GM19438 (cell line): Measurements from ENCODE around the gene LRRC51.

Source experiments
- ATAC-seq: cut with Tn5 transposase; IDR thresholded peaks from one replicate; pipeline ENCODE4 v1.9.1; 2021; ENCODE audit warnings: low read depth; ENCODE audit not compliant: unreplicated experiment

Gene LRRC51

DNA sequence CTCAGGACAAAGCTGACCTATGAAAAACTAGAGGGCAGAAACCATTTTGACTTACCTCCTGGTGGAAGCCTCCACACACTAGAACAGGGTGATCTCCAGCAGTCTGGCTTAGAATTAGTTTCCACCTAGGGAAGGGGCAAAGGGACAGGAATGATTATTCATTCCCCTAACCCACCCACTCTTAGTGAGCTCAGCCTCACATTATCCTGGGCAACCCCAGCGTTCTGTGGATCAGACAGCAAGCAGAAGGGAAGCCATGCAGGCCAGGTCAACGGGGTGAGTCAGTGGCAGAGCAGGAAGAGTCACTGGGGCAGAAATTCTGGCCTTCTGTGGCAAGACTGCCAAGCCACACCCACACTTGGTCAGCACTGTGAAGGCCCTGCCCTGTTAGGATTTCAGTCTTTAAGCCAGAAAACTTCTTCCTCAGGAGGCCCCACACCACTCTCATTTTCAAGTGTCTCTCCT is 10.8 kb upstream of the LRRC51 start:
- no peak for ATAC-seq

DNA sequence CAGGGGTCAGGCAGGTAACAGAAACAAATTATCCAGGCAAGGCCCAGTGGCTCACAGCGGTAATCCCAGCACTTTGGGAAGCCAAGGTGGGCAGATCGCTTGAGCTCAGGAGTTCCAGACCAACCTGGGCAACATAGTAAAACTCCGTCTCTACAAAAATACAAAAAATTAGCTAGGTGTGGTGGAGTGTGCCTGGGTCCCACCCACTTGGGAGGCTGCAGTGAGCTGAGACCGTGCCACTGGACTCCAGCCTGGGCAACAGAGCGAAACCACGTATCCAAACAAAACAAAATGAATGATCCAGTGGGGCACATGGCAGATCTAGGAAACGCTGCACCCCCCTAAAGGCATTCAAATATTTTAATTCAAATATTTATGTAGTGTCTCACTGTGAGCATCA is 10.2 kb upstream of the LRRC51 start:
- no peak for ATAC-seq

DNA sequence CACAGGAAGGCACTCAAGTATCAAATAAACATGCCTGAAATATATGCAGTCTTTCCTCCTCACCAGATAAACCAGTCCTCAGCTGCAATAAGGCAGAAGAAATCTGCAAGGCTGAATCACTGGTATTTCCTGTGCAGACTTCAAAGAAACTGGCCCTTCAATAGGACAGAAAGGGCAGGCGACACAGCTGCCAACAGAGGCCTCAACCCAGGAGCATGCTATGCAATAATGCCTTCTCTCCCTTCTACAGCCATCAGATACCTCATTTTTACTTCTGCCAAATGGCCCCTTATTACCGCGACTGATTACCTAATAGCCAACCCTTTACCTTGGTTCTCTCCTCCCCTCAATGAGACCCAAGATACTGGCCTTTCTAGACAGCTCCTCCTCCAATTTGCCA is 8.3 kb upstream of the LRRC51 start:
- ATAC-seq, result no peak

DNA sequence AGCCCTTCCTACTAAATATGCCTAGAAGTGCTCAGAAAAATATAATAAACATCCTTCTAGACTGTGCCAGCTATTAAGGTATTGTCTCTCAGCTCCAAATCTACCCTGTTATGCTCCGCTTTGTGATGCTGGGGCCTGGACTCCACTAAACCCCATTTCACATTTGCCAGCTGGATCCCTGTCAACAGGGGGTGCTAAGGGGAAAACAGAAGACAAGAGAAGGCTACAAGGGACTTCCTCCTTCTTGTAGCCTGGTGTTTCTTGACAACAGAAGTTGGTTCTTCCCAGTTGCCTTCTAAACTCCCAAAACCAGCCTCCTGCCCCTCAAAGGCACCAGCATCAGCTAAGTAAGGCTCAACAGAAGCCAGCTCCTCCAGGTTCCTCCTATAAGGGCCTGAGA is 5.5 kb upstream of the LRRC51 start:
- ATAC-seq, result no peak

DNA sequence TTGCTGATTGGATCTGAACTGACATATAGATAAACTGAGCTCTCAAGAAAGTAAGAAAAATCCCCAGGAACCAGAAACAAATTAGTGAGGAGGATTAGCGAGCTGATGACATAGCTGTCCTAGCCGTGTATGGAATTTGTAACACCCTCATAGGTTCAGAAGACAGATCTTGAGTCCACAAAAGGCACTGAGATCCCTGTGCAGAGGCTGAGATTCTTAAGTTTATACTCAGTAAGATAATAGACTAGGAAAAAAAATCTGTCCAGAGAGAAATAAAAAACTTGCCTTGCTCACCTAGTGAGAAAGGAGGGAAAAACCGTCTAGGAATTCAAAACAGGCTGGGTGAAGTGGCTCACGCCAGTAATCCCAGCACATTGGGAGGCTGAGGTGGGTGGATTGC is 4.9 kb upstream of the LRRC51 start:
- no peak for ATAC-seq

DNA sequence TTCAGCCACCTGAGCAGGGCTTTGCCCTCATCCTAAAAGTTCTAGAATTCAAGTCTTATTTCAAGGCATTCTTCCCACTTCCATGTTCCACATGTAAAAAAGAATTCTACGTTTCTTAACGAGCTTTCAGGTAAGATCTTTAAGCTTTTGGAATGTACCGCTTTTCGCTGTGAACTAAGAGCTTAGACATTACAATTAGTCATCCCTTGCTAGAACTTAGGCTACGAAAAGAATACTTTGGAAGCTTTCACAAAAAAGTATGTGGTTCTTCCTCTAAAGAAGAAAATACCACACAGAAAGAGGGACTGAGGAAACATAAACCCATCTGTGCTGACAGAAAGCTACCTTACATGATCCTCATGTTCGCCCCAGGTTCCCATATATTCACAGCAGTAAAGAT is 2.2 kb upstream of the LRRC51 start:
- no peak for ATAC-seq

DNA sequence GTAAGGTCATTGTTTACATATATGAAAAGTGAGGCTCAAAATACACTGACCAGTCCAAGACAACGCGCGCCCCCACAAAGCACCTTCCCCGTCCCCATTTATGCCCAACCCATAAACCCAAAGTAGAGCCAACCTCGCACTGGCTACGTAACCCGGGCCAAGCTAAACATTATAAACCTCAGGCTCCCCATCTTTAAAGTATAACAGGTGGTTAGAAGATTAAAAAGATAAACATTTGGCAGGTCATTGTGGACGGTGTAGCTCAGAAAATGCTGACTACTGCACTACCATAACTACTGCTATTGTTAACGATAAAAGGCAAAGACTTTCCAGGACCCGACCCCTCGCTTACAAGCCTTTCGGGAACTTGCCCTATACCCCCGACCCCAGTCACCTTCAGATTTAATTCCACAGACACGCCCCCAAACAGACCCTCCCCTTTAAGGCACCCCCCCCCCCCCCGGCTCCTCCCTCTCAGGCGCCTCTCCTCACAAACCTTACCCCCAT is 778 bp upstream of the LRRC51 start:
- ATAC-seq, result no peak

DNA sequence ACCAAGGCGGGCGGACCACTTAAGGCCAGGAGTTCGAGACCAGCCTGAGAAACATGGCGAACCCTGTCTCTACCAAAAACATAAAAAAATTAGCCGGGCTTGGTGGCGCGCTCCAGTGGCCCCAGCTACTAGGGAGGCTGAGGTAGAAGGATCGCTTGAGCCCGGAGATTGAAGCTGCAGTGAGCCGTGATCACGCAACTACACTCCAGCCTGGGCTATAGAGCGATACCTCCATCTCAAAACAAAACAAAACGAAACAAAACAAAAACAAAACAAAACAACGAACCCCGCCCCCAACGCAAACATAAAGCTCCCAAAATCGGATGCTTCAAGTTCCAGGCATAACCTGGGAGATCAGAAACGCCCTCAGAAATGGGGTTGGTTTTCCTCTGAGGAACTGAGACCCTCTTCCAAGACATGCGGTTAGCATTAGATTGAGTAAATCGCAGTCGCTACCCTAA is 564 bp downstream of the LRRC51 start:
- ATAC-seq, result no peak

DNA sequence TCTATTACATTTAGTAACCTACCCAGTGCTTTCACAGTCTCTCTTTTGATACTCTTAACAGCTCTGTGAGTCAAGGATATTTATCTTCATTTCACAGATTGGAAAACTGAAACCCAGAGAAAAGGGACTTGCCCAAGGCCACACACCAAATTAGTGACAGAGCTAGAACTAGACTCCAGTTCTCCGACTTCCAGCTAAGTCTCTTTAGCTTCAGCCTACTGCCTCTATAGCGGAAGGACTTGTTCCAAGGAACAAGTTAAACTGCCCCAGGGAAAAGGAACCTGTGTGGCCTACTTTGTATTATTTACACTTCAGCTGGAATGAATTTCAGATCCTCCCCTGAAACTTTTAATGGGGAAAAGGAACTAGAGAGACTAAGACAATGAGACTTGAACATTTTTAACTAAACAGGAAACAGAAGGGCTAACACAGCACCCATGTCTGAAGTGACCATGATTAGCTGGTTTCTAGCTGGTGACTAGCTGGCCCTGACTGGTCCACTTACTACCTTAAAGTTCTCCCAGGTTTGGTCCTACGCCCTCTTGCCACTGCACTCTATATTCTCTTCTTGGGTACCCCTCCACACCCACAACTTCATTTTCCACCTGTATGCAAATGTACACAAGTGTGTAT is 1.3 kb downstream of the LRRC51 start:
- no peak for ATAC-seq

DNA sequence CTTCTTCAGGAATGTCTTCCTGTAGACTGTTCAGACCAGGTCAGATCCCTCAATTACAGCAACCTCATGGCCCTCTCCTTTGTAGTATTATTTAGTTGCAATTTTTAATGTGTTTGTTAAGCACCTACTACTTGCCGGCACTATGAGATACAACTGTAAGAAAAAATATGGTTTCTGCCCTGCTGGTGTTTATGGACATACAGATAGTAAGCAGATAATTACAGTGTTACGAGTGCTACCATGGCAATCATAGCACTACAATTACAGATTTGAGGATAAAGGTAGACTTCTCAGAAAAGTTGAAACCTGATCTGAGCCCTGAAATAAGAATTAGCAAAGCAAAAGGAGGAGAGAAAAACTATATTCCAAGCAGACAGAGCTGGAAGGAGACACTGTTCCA is 2.8 kb downstream of the LRRC51 start:
- no peak for ATAC-seq

DNA sequence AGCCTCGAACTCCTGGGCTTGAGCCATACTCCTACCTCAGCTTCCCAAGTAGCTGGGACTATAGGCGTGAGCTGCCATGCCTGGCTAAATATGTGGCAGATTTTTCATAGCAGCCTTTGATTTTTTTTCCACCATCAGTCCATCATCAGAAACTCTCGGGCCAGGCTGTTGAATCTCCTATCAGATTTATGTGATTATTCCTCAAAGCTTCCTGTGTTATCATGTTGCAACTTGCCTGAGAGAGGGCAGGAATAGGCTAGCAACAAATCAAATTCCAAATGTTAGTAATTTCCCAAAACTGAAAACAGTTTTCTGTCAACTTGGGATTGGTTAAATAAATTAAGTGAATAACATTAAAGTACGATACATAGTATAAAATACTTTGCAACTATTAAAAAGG is 3.4 kb downstream of the LRRC51 start:
- ATAC-seq, result no peak

DNA sequence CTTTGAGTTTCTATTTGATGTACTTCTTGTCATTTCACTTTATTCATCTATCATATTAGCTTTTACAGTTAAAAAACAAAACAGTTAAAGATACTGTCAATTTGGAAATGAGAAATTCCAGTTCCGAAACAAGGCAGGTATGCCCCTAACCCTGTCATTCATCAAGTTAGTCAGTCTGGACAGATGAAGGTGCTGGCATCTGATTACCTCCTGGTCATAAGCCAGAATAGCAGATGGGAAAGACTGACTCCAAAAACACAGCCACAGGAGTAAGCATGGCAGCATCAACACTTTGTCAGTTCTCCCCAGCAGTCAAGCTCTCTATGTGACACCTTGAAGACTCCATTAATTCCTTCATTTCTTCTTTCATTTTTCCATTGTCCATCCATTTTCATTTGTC is 4.3 kb downstream of the LRRC51 start:
- no peak for ATAC-seq

DNA sequence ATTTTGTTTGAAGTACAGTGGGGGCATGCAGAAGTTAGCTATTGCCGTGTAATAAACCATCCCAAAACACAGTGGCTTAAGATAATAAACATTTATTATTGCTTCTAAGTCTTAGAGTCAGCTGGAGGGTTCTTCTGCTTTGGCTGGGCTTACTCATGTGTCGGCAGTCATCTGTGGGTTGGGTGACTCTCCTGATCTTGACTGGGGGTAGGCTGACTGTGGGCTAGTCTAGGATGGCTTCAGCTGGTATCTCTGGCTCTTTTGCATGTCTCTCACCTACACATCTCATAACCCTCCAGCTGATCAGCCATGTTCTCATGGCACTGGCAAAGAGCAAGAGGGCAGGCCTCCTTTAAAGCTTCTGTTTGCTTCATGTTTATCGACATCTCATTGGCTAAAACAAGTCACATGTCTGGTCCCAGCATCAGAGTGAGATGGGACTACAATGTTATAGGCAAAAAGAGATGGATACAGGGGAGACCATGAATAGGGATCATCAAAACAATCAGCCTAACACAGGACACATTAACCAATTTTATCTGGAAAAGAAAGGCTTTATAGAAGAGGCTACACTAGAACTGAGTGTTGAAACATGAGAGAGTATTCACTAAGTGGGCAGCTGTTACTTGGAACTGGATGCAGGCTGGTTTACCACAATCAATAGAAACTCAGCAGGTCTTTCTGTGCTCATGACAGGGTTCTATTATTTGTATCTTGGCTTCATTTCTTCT is 5.1 kb downstream of the LRRC51 start:
- no peak for ATAC-seq

DNA sequence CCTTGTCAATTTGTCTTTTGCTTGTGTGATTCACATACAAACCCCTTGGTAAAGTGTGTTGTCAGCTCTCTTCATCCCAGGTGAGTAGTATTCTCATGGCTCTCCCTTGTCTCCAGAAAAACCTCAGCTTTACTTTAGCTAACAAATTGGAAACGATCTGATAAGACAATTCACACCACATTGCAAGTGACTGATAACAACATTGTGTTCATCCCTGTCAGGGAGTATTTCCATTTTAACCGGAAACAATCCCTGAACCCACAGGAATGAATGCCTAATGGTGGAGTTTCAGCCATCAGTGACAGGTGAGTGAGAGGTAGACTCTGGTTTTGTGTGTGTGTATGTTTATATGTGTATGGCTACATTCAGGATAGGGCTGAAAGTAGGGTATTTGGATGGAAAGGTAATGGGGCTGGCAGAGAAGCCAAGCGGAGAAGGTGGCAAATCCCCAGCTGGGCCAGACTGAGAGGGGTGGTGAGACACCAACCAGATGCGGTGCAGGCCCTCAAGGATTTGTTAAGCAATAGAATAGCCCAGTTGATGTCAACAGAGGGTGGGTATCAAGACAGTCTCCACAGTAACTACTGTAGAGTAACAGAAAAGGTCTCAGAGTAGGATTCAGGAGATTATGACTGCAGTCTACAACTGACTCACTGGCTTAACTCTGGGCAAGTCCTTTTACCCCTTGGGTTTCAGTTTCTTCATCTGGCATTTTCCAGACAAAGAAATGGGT is 7.6 kb downstream of the LRRC51 start:
- ATAC-seq, result no peak

DNA sequence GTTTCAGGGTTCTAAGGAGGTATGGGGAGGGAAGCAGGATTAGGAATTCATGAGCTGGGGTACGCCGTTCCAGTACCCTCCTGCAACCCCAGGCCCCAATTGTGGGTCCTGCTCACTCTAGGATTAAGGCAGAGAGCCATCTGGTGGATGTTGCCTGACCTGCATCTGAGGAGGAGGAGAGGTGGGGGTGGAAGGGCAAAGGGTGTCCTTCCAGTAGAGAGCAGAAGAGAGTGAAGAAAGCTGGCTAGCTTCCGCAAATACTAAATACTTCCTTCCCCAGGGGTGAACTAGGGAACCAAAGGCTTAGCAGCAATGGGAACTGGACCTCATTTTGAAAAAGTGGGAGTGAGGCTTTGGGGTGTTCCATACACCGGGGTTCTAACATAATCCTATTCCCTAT is 10.6 kb downstream of the LRRC51 start:
- peak; percentile 55 for ATAC-seq

DNA sequence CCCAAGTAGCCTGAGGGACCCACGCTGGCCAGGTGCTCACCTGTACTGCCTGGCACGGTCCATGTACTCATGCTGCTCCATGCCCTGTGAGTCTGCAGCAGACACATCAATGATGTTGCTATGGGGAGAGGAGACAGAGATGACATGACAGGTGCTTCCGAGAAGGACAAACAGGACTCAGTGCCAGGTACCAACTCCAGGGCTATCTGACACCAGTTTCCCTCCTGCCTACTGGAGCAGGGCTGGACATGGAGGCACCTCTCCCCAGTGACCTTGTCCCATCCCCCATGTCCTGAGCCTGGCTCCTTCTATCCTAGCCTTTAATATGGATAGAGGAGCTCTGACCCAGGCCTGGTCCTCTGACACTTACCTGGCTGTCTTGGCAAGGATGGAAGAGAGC is 18.1 kb downstream of the LRRC51 start:
- ATAC-seq, result no peak

DNA sequence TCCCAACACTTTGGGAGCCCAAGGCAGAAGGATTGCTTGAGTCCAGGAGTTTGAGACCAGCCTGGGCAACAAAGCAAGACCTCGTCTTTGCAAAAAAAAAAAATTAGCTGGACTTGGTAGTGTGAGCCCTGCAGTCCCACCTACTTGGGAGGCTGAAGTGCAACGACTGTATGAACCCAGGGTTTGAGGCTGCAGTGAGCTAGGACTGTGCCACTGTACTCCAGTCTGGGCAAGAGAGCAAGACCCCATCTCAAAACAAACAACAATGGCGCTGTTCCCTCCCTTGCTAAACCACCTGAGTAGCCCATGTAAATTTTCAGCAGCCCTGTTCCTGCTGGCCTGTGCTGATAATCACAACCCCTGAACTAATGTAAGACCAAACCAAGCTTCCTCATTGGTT is 19.4 kb downstream of the LRRC51 start:
- ATAC-seq, result no peak

DNA sequence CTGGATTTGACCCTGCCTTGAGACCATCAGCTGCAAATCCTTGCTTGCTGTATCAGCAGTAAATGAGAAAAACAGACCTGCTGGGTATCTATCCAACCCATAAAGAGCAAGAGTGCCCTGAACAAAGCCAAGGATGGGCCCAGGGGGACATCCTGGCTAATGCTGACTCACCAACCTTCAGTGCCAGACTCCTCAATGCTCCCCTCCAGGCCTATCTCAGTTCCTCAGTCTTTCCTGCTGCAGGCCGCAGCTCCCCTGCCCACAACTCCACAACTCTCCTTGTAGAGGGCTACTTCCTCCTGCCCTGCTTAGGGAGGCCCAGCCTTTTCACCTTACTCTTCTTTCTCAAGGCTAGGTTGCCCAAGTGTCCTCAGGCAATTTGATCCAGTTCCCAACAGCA is 19.8 kb downstream of the LRRC51 start:
- ATAC-seq, result no peak

DNA sequence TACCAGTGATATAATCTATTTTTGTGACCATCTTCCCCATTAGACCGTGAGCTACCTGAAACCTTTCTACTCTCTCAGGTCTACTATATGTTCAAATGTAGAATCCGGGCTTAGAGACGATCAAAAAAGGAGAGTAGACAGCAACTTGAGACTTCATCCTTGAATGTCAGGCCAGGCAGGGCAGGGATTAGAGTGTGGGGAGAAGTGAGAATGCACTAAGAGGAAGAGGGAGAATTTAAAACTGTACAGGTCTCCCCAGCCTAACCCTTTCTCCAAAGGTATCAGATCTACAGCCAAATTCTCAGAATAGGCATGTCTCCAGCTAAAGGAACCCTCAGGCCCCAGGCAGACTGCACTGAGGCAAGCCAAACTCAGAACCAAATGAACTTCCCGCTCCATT is 21.5 kb downstream of the LRRC51 start:
- no peak for ATAC-seq

DNA sequence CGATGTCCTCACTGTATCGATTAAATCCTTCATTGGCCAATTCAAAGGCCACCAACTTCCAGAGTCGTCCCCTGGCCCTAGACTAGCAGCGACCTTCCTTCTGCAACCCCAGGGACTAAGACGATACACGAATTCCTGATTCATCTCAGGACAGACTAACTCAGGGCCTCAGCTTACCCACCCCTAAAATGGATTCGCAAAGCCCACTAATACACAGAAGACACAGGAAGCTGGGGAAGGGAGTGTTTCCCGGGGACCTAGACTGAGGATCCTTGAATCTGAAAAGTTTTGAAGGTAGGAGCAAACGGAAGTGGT is 21.9 kb downstream of the LRRC51 start:
- no peak for ATAC-seq

DNA sequence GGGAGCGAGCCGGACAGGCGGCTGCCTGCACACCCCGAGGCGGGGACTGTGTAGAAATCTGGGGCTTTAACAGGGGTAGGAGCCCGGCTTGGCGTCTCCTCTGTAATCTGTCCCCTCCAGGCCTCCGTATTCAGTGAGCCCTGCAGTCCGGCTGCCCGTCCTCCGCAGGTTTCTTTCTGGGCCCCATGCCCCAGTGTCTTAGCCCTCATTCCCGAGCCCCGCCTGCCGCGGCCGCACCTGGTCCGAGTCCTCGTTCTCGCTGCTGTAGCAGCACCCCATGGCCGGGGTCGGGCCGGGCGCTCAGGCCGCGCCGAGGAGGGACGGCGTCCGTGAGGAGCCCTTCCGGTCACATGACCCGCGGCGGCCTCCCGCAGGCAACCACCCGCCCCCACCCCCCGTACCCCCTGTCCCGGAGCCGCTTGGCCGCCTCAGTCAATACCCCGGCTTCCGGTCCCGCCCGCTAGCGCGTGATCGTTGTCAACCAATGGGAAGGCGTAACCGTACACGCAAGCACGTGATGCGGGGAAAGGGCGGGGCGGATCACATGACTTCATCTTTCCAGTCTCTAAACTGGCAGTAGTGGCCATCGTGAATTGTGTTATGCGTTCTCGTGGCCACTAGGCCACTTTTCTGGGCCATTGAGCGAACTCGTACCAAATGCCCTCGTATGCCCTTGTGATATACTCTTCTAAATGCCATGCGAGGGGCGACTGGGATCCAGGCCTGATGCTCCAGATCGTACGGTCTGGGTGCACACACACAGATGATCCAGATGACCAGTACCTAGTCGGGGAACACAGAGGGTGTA is 22.5 kb downstream of the LRRC51 start, which contains the start of gene LAMTOR1:
Gene LAMTOR1, minus strand, starts transcription at position 352 of the 808 bp plus-strand sequence. Its CDS starts 73 bp downstream, at position 279.
- ATAC-seq, result peak; percentile 87
